ENCODE measurements around the gene CSMD2. TPM values are rescaled to one million over a fixed set of nuclear protein-coding genes. Genes with fewer than 3 reads are reported as not detected.

CSMD2 gene
- total RNA-seq, 1 donor from 2014 or later: 0.98 TPM

DNA sequence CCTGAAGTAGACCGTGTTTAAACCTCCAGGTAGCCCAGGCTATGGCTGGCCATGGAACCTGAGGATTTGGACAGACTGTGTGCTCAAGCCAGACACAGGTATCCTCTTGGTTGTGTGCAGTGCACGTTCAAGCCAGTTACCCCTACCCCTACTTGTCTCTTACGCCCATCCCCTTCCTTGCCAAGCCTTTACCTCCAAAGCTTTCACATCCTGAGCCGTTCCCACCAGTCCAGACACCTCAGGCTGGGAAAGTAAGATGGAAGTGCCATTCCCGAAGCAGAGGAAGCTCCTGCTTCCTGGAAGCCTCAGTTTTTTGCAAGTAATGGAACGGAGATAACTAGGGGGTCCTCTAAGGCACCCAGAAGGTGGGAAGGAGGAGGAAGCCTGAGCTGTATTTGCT lies 342.6 kb downstream of the CSMD2 start:
- no peak for DNase-seq (ENCODE audit: low read depth)
- no peak overlapping the region for H3K4me3 ChIP-seq (ENCODE audit: low read depth, low read length)
- TF ChIP-seq CTCF (conservative IDR thresholded peaks at IDR 0.05; ENCODE audit: low read depth, low read length): no peak

DNA sequence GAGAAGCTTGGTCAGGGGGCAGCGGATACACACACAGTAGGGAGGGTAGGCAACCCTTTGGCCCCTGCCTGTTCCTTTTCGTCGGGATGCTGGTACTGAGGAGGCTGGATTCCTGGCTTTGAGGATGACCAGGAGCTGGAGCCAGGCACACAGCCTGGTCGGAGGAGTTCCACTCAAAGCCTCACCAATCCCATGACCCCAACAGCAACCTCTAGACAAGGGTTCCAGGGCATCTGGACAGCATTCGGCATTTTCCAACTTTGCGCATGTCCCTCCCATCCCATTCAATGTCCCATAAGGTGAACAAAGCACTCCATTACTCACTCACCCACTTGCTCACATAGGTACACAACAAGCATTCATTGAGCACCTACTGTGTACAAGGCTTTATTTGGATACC lies 343.7 kb downstream of the CSMD2 start:
- no peak for TF ChIP-seq CTCF (conservative IDR thresholded peaks at IDR 0.05; ENCODE audit: low read depth, low read length)
- no peak overlapping the region for H3K4me3 ChIP-seq (ENCODE audit: low read depth, low read length)
- DNase-seq (ENCODE audit: low read depth): no peak

DNA sequence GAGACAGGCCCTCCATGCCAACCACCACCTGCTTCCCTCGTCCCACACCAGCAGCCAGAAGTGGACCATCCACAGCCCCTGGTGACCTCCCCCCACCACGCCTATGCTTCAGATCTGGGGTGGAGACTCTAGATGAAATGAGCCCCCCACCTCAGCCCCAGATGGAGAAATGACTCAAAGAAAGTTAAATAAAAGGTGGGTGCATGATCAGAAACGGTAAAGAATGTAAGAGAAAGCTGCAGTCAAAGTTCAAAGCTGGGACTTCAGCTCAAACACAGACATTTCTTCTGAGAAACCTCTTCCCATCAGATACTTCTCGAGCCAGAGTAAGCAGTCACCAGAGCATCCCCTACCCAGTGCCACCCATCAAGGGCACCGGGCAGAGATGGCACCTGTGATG lies 344.2 kb downstream of the CSMD2 start:
- no peak overlapping the region for H3K4me3 ChIP-seq (ENCODE audit: low read depth, low read length)
- DNase-seq (ENCODE audit: low read depth): no peak
- no peak for TF ChIP-seq CTCF (conservative IDR thresholded peaks at IDR 0.05; ENCODE audit: low read depth, low read length)

GRCh38 chr1:33819913-33820311 lies 345.1 kb downstream of the CSMD2 start:
- no peak overlapping the region for H3K4me3 ChIP-seq (ENCODE audit: low read depth, low read length)
- TF ChIP-seq CTCF (conservative IDR thresholded peaks at IDR 0.05; ENCODE audit: low read depth, low read length): no peak
- no peak for DNase-seq (ENCODE audit: low read depth)

DNA sequence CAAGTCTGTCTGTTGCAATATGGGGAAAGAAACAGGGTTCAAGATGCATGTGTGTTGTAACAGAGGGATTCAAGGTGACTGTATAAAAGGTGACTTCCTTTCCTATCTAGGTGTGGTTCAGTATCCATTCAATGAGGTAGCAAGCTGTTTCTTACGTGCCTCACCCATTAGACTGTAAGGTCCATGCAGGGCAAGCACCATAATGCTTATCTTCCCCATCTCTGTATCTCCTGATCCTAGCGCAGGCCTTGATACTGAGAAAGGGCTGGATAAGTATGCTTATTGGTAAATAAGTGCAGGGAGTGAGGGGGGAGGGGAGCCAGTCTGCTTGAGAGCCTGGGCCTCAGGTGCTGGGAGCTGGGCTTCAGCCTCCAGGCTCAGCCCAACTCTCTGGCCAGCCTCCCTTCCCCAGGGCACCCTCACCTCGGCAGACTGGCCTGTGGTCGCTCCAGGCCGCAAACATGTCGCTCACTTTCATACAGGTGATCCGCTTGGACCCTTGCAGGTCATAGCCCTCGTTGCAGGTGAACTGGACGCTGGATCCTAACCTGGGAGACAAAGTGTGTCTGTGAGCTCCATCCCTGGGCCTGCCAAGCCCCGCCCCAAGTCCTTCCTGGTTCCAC lies 345.6 kb downstream of the CSMD2 start:
- DNase-seq (ENCODE audit: low read depth): no peak
- TF ChIP-seq CTCF (conservative IDR thresholded peaks at IDR 0.05; ENCODE audit: low read depth, low read length): no peak
- H3K4me3 ChIP-seq (ENCODE audit: low read depth, low read length): no peak overlapping the region

DNA sequence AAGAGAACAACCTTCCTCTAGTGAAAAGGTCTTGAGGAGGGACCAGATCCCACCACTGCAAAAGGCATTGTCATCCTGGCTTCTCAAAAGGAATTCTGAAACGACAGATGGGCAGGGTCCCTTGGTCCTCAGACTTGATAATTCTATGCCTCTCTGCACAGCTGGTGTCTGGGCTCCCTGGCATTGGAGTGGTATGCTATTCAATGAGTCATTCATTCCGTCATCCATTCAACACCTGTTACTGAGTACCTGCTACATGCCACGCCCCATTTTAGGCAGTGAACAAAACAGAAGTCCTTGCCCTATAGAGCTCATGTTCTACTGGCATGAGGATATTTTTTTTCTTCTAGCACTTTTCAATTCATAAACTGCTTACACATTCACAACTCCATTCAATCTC lies 347.0 kb downstream of the CSMD2 start:
- DNase-seq (ENCODE audit: low read depth): no peak
- TF ChIP-seq CTCF (conservative IDR thresholded peaks at IDR 0.05; ENCODE audit: low read depth, low read length): no peak
- no peak overlapping the region for H3K4me3 ChIP-seq (ENCODE audit: low read depth, low read length)

- no peak overlapping the region for H3K4me3 ChIP-seq (ENCODE audit: low read depth, low read length)
- DNase-seq (ENCODE audit: low read depth): no peak
- no peak for TF ChIP-seq CTCF (conservative IDR thresholded peaks at IDR 0.05; ENCODE audit: low read depth, low read length)
Observed at GRCh38 chr1:33815061-33815460, 350.0 kb downstream of the CSMD2 start.
